ENCODE measurements around the gene MAP3K20. TPM values are rescaled to one million over a fixed set of nuclear protein-coding genes. Genes with fewer than 3 reads are reported as not detected.

MAP3K20 gene
- total and polyA plus RNA-seq, 10 of the 15 experiments (the other 5 are each of a cell fraction or from before 2014, with no cell fraction given) = 0.04 to 5.6 (median 2.3) TPM

DNA sequence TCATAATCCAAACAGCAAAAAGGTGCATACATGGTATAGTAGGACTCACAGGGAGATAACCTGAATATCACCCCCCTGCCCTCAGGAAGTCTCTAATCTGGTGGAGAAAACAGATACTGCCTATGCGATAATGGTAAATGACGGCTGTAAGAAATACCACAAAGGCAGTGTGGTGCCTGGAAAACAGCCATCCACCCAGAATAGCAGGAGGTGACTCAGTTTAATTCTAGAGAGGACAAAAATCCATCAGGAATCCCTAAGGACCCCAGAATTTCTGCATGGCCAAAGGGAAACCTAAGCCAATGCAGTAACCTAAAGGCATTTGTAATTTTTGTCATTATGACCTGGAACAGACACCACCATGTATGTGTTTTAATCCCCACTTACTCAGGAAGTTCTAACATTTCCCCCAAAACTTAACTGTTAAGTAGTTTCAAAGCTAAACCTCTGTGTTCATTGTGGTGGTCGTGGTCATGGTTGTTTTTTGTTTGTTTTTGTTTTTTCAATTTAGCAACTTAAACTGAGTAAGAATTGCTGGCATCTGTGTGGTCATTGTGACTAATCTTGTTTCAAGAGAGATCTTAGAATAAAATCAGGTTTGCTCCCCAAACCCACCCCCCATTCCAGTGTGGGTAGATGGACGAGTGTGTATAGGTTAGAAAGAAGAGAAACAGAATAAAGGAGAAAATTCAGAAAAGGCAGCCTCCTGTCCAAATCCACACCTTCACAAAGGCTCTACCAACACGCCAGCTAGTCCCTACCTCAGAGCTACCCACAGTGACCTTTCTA, 157.5 kb downstream of the MAP3K20 start (continued):
- TF ChIP-seq RCOR1 (conservative IDR thresholded peaks at IDR 0.05; ENCODE audit: low read depth, low read length) (no peak), SIX5 (IDR thresholded peaks at IDR 0.05; ENCODE audit: low read depth, low read length, severe bottlenecking) (no peak), NFXL1 (IDR thresholded peaks at IDR 0.05; ENCODE audit: borderline replicate concordance) (no peak)

DNA sequence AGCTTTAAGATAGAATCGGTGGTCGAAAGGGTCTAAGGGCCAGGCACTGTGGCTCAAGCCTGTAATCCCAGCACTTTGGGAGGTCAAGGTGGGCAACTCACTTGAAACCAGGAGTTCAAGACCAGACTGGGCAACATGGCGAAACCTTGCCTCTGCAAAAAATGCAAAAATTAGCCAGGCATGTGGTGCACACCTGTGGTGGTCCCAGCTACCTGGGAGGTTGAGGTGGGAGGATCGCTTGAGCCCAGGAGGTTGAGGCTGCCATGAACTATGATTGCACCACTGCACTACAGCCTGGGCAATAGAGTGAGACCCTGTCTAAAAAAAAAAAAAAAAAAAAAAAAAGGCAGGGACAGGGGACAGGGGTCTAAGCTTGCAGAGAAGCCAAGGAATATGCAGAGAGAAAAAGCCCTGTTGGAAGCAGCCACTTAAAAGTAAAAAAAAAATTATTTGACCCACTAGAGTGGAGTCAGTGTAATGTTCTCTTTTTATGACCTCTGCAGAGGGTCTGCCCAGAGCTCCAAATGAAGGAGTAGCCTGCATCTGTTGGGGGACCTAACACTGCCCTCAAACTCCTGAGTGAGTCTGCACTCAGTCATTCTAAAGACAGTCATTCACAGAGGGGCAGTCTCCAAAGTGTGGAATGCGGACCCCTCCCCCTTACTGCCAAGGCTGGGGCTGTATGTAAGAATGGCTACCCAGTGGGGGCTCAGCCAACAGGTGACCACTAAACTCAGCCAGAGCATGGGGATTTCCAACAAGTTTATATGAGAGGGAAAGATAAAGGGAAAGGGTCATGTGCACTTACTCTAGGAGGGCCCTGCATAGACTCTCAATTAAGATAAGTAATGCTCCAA, 160.5 kb downstream of the MAP3K20 start:
- Histone ChIP-seq H4K20me1 (ENCODE audit: control insufficient read depth, insufficient read depth) (no peaks in the 10 kb centered on the region), H3K4me3 (no peak overlapping the region), H3K4me2 (ENCODE audit: control insufficient read depth, insufficient read depth) (no peak overlapping the region), H3K36me3 (ENCODE audit: control insufficient read depth in 2 of 2, insufficient read depth in 2 of 2, low read length in 1 of 2) (peaks cover 0 to 5% of the 10 kb centered on the region in 2 experiments; a peak in 1 of 4 replicates), H3K27ac (ENCODE audit: control insufficient read depth, insufficient read depth) (no peak overlapping the region), H3K79me2 (ENCODE audit: control insufficient read depth, insufficient read depth, low read length) (no peaks in the 10 kb centered on the region), H3K9me3 (replicated peaks; ENCODE audit: control insufficient read depth, insufficient read depth, low read length) (no peaks in the 10 kb centered on the region), H2AFZ (ENCODE audit: control insufficient read depth, low read depth, low read length) (no peak overlapping the region), H3K9ac (ENCODE audit: control insufficient read depth, insufficient read depth, low read length) (no peak overlapping the region), H3K4me1 (ENCODE audit: control insufficient read depth, insufficient read depth, low read length) (peaks cover 9% of the 10 kb centered on the region), H3K27me3 (replicated peaks in 1 of 2; ENCODE audit: control insufficient read depth in 2 of 2, insufficient read depth in 2 of 2, low read length in 1 of 2) (no peaks in the 10 kb centered on the region)
- ChIA-PET RAD21 (ENCODE audit: unreplicated experiment) (no interaction called here), CTCF (no interaction called here), SMC1A (ENCODE audit: uncharacterized antibody, unreplicated experiment) (no interaction called here), POLR2A (no interaction called here)
- ATAC-seq (no peak), DNase-seq (ENCODE audit: low read depth, low spot score) (no peak), FAIRE-seq (no peak)
- intact Hi-C loops (cut with micrococcal nuclease; ENCODE audit: unreplicated experiment) (no loop called here), in situ Hi-C loops (cut with MboI) (no loop called here)
- TF ChIP-seq ZNF24 (IDR thresholded peaks at IDR 0.05) = no peak
- no peak for TF ChIP-seq CBFB (IDR thresholded peaks at IDR 0.05; ENCODE audit: low read depth)
- no peak for TF ChIP-seq HDAC6 (IDR thresholded peaks at IDR 0.05; ENCODE audit: unreplicated experiment)
- TF ChIP-seq, protein P1, sequence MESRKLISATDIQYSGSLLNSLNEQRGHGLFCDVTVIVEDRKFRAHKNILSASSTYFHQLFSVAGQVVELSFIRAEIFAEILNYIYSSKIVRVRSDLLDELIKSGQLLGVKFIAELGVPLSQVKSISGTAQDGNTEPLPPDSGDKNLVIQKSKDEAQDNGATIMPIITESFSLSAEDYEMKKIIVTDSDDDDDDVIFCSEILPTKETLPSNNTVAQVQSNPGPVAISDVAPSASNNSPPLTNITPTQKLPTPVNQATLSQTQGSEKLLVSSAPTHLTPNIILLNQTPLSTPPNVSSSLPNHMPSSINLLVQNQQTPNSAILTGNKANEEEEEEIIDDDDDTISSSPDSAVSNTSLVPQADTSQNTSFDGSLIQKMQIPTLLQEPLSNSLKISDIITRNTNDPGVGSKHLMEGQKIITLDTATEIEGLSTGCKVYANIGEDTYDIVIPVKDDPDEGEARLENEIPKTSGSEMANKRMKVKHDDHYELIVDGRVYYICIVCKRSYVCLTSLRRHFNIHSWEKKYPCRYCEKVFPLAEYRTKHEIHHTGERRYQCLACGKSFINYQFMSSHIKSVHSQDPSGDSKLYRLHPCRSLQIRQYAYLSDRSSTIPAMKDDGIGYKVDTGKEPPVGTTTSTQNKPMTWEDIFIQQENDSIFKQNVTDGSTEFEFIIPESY (IDR thresholded peaks at IDR 0.05) = no peak
- TF ChIP-seq BHLHE40 (IDR thresholded peaks at IDR 0.05; ENCODE audit: borderline replicate concordance in 1 of 2, low read depth in 2 of 2, low read length in 1 of 2) = no peak
- no peak for TF ChIP-seq LARP7 (IDR thresholded peaks at IDR 0.05)
- TF ChIP-seq, protein P2, sequence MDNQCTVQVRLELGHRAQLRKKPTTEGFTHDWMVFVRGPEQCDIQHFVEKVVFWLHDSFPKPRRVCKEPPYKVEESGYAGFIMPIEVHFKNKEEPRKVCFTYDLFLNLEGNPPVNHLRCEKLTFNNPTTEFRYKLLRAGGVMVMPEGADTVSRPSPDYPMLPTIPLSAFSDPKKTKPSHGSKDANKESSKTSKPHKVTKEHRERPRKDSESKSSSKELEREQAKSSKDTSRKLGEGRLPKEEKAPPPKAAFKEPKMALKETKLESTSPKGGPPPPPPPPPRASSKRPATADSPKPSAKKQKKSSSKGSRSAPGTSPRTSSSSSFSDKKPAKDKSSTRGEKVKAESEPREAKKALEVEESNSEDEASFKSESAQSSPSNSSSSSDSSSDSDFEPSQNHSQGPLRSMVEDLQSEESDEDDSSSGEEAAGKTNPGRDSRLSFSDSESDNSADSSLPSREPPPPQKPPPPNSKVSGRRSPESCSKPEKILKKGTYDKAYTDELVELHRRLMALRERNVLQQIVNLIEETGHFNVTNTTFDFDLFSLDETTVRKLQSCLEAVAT (IDR thresholded peaks at IDR 0.05) = no peak
- no peak for TF ChIP-seq KDM1A (IDR thresholded peaks at IDR 0.05; ENCODE audit: borderline replicate concordance)
- no peak for TF ChIP-seq EZH2 (IDR thresholded peaks at IDR 0.05; ENCODE audit: borderline replicate concordance, control insufficient read depth, low read depth, low read length)
- no TSS peak for BruUV-seq (replicated peaks)
- WGBS (ENCODE audit: insufficient coverage, insufficient replicate concordance, low lambda C conversion rate, missing lambda C conversion rate) = 100% methylated on average over 5 of the region's 5 CpGs
